Activated CD8-positive, alpha-beta T cell treated with anti-CD3 and anti-CD28 coated beads, Interleukin-2, amount 10 ng/mL, durations not matched to agents 7 days and 5 days (primary cell): Measurements from ENCODE around the gene TIMM9. TPM values are rescaled to one million over a fixed set of nuclear protein-coding genes. Genes with fewer than 3 reads are reported as not detected.

Experiments
- ATAC-seq: fragments of 150-1000 bp; cut with Tn5 transposase; one replicate; pipeline ENCODE4 v1.10.0; 2021; ENCODE audit warnings: moderate library complexity
- CTCF ChIA-PET: fragments of 350-600 bp; sonication (Branson Sonifier 250); formaldehyde crosslinking; loops from one replicate; lab custom pipeline; 2021; ENCODE audit warnings: antibody characterized with exemption; lab: Charles Lee
- POLR2A ChIA-PET: fragments of 350-600 bp; sonication (Branson Sonifier 250); formaldehyde crosslinking; loops from one replicate; lab custom pipeline; 2021; ENCODE audit warnings: antibody characterized with exemption; lab: Charles Lee
- DNase-seq: peaks from one replicate; pipeline ENCODE4 v3.0.0-alpha.2; 2020
- H3K27ac Mint-ChIP-seq: one replicate; pipeline ENCODE4 v1.8.0; 2021; ENCODE audit warnings: mild to moderate bottlenecking, mixed read lengths
- H3K27me3 Mint-ChIP-seq: one replicate; pipeline ENCODE4 v1.8.0; 2021; ENCODE audit warnings: low read depth, mixed read lengths
- H3K36me3 Mint-ChIP-seq: one replicate; pipeline ENCODE4 v1.8.0; 2021; ENCODE audit warnings: low read depth, mixed read lengths
- H3K4me1 Mint-ChIP-seq: one replicate; pipeline ENCODE4 v1.8.0; 2021; ENCODE audit warnings: low read depth, mixed read lengths
- H3K4me3 Mint-ChIP-seq: one replicate; pipeline ENCODE4 v1.8.0; 2021; ENCODE audit warnings: mild to moderate bottlenecking, mixed read lengths
- H3K9me3 Mint-ChIP-seq: one replicate; pipeline ENCODE4 v1.8.0; 2022; ENCODE audit warnings: mixed read lengths; ENCODE audit not compliant: insufficient read depth
- total RNA-seq, 2 experiments: library from RNA; stranded (reverse); gene quantifications; one replicate each; pipeline ENCODE4 v1.2.3, GENCODE V29; 2021

TIMM9 gene, protein sequence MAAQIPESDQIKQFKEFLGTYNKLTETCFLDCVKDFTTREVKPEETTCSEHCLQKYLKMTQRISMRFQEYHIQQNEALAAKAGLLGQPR
- total RNA-seq, result 10 to 100 TPM; 34.6 to 37.7 TPM

DNA sequence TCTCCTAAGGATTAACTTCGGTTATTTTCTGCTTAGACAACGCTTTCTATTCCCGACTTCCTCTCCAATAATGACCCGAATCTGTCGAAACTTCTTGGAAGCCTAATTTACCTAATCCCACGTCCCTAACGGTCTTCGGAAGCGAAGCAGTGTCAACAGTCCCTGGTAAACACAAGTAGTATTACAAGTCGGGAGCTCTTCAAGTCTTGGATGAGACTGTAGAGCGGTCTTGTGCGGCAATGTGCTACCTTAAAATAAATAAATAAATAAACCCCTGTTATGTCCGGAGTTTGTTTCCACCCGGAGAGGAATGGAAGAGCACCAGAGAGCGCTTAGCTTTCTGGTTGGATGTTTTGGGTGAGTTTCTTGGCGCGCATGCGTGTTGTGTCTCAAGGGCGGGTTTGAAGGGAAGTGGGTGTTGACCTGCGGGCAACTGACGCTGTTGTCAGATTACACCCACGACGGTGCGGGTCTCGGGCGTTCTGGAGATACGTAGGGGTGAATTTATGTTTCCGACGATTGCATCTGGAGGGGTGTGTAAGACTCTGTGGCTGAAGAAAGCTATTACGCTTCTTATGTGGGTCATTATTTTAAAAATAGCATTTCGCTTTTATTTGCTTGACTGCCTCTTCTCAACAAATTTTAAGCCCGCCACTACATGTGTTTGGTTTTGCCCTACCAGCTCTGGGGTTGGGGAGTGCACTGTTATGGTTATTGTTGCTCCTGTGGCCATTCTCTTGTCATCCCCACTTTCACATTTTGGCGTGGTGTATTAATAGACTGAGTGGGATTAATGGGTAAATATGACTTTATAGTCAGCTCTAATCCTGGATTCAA is at the start of gene TIMM9, which contains the start of gene KIAA0586:
TIMM9 (minus strand) TSS at position 251 of the 837 bp plus-strand sequence. CDS start 15,586 bp downstream, outside the sequence.
KIAA0586 (plus strand) TSS at position 439 of the 837 bp plus-strand sequence. CDS start 546 bp downstream, outside the sequence.
- peak within 1 kb of the TSS; percentile 91 for H3K4me3 Mint-ChIP-seq
- peak; percentile 98 for DNase-seq
- H3K9me3 Mint-ChIP-seq, result no peaks in the 10 kb centered on the region
- no peaks in the 10 kb centered on the region for H3K27me3 Mint-ChIP-seq
- CTCF ChIA-PET, result interaction anchor here (0.9 to 1.1 kb wide), 3 partner anchors 31 to 129 kb away, joined by 3 to 5 read pairs (median 4); partner anchors contain the start of gene TOMM20L
- H3K27ac Mint-ChIP-seq, result peak within 1 kb of the TSS; percentile 95
- H3K4me1 Mint-ChIP-seq, result peaks cover 37% of the 10 kb centered on the region
- ATAC-seq, result peak; percentile 93
- POLR2A ChIA-PET, result interaction anchor here (0.6 to 2.3 kb wide), 16 partner anchors 11 to 1821 kb away, joined by 3 to 47 read pairs (median 3); partner anchors contain the start of genes ARID4A, DACT1, JKAMP and L3HYPDH
- peaks cover 24% of the 10 kb centered on the region for H3K36me3 Mint-ChIP-seq

GRCh38 chr14:58476320-58476719 is 49.0 kb upstream of the TIMM9 start:
- no peak for ATAC-seq
- Mint-ChIP-seq H3K9me3 (no peaks in the 10 kb centered on the region), H3K27ac (no peak overlapping the region), H3K4me3 (no peak overlapping the region), H3K36me3 (peaks cover 8% of the 10 kb centered on the region), H3K4me1 (peaks cover 5% of the 10 kb centered on the region), H3K27me3 (no peaks in the 10 kb centered on the region)
- no peak for DNase-seq
- ChIA-PET POLR2A (no interaction called here), CTCF (interaction anchor here (3.1 kb wide), 1 partner anchor 25 kb away, joined by 9 read pairs; no protein-coding TSS in a partner anchor)

DNA sequence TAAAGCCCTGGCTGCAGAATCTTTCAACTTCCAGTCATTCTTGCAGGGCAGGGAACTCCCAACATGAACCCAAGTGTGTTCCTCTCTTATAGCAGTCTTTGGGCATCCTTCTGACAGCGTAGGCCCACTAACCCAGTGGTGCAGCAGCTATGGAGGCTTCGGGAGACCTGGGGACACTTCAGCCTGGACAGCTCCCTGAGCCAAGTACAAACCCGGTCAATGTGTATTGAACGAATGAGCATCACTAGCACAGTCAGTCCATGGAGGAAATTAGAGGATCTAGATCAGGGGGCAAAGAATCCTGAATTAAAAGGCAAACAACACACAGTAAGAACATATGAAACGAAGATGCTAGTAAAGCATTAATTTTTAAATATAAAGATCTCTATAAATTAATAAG is 42.0 kb upstream of the TIMM9 start:
- no peak for ATAC-seq
- CTCF ChIA-PET, result no interaction called here

DNA sequence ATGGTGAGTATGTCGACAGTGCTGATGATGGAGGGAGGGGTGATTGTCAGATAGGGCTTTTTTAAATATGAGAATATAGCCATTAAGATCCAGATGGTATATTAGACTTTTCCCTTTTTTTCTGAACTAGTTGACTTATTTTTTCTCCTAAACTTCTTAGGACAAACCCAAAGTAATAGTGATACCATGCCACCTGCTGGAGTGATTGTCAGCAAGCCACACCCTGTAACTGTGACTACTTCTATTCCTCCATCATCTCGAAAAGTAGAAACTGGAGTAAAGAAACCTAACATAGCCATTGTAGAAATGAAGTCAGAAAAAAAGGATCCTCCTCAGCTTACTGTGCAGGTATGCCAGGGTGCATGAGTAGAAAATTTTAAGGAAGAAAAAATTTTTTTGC is 40.2 kb upstream of the TIMM9 start:
- Mint-ChIP-seq H3K4me1 (no peaks in the 10 kb centered on the region), H3K4me3 (no peak overlapping the region), H3K27ac (no peak overlapping the region), H3K9me3 (no peaks in the 10 kb centered on the region), H3K27me3 (no peaks in the 10 kb centered on the region), H3K36me3 (peaks cover 13% of the 10 kb centered on the region)
- POLR2A ChIA-PET, result no interaction called here
- CTCF ChIA-PET, result interaction anchor here (1.4 kb wide), 1 partner anchor 34 kb away, joined by 4 read pairs; no protein-coding TSS in a partner anchor
- DNase-seq (no peak), ATAC-seq (no peak)

More for the DNA sequence above, 42.0 kb upstream of the TIMM9 start:
- Mint-ChIP-seq H3K27ac (no peak overlapping the region), H3K9me3 (no peaks in the 10 kb centered on the region), H3K27me3 (no peaks in the 10 kb centered on the region), H3K36me3 (peaks cover 9% of the 10 kb centered on the region), H3K4me1 (no peaks in the 10 kb centered on the region), H3K4me3 (no peak overlapping the region)
- POLR2A ChIA-PET, result no interaction called here
- DNase-seq, result no peak

DNA sequence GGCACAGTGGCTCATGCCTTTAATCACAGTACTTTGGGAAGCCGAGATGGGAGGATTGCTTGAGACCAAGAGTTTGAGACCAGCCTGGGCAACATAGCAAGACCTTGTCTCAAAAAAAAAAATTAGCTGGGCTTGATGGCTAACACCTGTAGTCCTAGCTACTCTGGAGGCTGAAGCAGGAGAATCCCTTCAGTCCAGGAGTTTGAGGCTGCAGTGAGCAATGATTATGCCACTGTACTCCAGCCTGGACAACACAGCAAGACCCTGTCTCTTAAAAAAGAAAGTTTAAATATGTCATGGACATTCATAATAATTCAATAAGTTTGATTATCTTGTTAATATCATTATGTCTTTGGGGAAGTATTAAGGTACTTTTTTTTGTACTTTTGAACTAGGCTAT is 39.1 kb upstream of the TIMM9 start:
- H3K4me3 Mint-ChIP-seq, result no peak overlapping the region
- no peak overlapping the region for H3K27ac Mint-ChIP-seq
- peaks cover 16% of the 10 kb centered on the region for H3K36me3 Mint-ChIP-seq
- no peaks in the 10 kb centered on the region for H3K27me3 Mint-ChIP-seq
- DNase-seq, result no peak
- no peaks in the 10 kb centered on the region for H3K9me3 Mint-ChIP-seq
- ATAC-seq, result no peak
- POLR2A ChIA-PET, result no interaction called here
- CTCF ChIA-PET, result interaction anchor here (0.9 kb wide), 1 partner anchor 15 kb away, joined by 3 read pairs; no protein-coding TSS in a partner anchor
- H3K4me1 Mint-ChIP-seq, result no peaks in the 10 kb centered on the region

DNA sequence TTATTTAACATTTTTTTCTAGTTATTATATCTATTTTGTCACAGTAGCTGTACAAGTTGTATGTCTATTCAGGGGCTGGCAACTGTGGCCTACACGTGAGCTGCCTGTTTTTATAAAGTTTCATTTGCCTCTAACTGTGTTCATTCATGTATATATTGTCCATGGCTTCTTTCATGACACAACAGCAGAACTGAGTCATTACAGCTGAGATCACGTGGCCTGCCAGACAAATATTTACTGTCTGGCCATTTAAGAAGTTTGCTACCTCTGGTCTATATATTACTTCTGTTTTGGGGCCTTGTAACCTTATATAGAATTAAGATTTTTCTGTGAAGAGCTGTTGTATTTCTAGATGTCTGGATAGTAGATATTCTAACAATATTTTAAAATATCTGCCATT is 38.1 kb upstream of the TIMM9 start:
- Mint-ChIP-seq H3K36me3 (peaks cover 21% of the 10 kb centered on the region), H3K4me1 (no peaks in the 10 kb centered on the region), H3K9me3 (no peaks in the 10 kb centered on the region), H3K4me3 (no peak overlapping the region), H3K27ac (no peak overlapping the region), H3K27me3 (no peaks in the 10 kb centered on the region)
- ChIA-PET POLR2A (no interaction called here), CTCF (no interaction called here)
- ATAC-seq (no peak), DNase-seq (no peak)

- H3K27ac Mint-ChIP-seq, result no peak overlapping the region
Measured at GRCh38 chr14:58464652-58465051, 37.3 kb upstream of the TIMM9 start.

GRCh38 chr14:58463147-58463546 is 35.8 kb upstream of the TIMM9 start:
- Mint-ChIP-seq H3K27me3 (no peaks in the 10 kb centered on the region), H3K4me3 (no peak overlapping the region), H3K9me3 (no peaks in the 10 kb centered on the region), H3K27ac (no peak overlapping the region), H3K4me1 (no peaks in the 10 kb centered on the region), H3K36me3 (peaks cover 18% of the 10 kb centered on the region)
- CTCF ChIA-PET, result no interaction called here
- POLR2A ChIA-PET, result interaction anchor here (1.5 kb wide), 1 partner anchor 36 kb away, joined by 4 read pairs; the partner anchor contains the start of genes KIAA0586 and TIMM9
- DNase-seq (no peak), ATAC-seq (no peak)

More at GRCh38 chr14:58464652-58465051, 37.3 kb upstream of the TIMM9 start:
- ChIA-PET POLR2A (no interaction called here), CTCF (no interaction called here)
- ATAC-seq, result no peak
- H3K27me3 Mint-ChIP-seq, result no peaks in the 10 kb centered on the region
- H3K4me1 Mint-ChIP-seq, result no peaks in the 10 kb centered on the region
- H3K36me3 Mint-ChIP-seq, result peaks cover 21% of the 10 kb centered on the region
- H3K4me3 Mint-ChIP-seq, result no peak overlapping the region
- H3K9me3 Mint-ChIP-seq, result no peaks in the 10 kb centered on the region
- DNase-seq, result no peak

- H3K27me3 Mint-ChIP-seq, result no peaks in the 10 kb centered on the region
- H3K27ac Mint-ChIP-seq, result no peak overlapping the region
- no peak overlapping the region for H3K4me3 Mint-ChIP-seq
- ChIA-PET CTCF (no interaction called here), POLR2A (no interaction called here)
- ATAC-seq, result no peak
- H3K4me1 Mint-ChIP-seq, result no peaks in the 10 kb centered on the region
- no peaks in the 10 kb centered on the region for H3K9me3 Mint-ChIP-seq
- no peak for DNase-seq
- peaks cover 28% of the 10 kb centered on the region for H3K36me3 Mint-ChIP-seq
Measured at GRCh38 chr14:58460772-58461171, 33.4 kb upstream of the TIMM9 start.

DNA sequence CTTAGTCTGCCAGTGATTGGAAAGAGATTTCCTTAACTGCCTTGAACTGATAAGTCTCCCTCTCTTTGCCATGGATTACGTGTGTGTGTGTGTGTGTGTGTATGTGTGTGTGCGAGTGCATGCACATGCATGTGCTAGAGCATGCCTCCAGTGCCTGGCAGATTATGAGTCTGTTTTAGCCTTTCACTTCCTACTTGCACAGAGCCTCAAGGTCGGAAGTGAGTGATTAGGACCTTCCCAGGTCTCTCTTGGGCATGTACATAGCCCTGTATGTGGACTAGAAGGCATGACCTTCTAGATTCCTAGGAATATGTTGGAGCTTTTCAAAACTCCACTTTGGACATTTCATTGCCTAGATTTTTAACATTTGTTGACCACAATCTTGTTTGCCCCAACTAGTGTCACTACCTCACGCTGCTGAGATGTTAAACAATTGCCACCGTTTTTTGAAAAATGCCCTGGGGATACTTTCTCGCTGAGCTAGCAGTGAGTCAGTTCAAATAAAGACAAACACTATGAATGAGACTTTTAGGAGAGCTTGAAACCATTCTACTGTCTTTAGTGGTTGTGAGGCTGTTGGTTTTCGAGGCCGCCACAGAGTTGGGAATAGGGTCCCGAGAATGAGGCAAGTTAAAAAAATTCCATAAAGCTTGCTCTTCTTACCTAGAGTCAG is 28.4 kb upstream of the TIMM9 start:
- no peaks in the 10 kb centered on the region for H3K4me1 Mint-ChIP-seq
- ChIA-PET CTCF (no interaction called here), POLR2A (no interaction called here)
- H3K4me3 Mint-ChIP-seq, result no peak overlapping the region
- no peaks in the 10 kb centered on the region for H3K27me3 Mint-ChIP-seq
- DNase-seq (no peak), ATAC-seq (no peak)
- H3K9me3 Mint-ChIP-seq, result no peaks in the 10 kb centered on the region
- H3K36me3 Mint-ChIP-seq, result peaks cover 32% of the 10 kb centered on the region
- H3K27ac Mint-ChIP-seq, result no peak overlapping the region

- ATAC-seq, result no peak
- CTCF ChIA-PET, result no interaction called here
Measured at GRCh38 chr14:58444627-58445026, 17.3 kb upstream of the TIMM9 start.

More at GRCh38 chr14:58444627-58445026, 17.3 kb upstream of the TIMM9 start:
- no peaks in the 10 kb centered on the region for H3K9me3 Mint-ChIP-seq
- H3K4me1 Mint-ChIP-seq, result no peaks in the 10 kb centered on the region
- no peaks in the 10 kb centered on the region for H3K27me3 Mint-ChIP-seq
- POLR2A ChIA-PET, result no interaction called here
- no peak overlapping the region for H3K4me3 Mint-ChIP-seq
- no peak overlapping the region for H3K27ac Mint-ChIP-seq
- DNase-seq, result no peak
- peaks cover 16% of the 10 kb centered on the region for H3K36me3 Mint-ChIP-seq
